ENCODE results near the gene RAB1B.

Gene RAB1B

DNA sequence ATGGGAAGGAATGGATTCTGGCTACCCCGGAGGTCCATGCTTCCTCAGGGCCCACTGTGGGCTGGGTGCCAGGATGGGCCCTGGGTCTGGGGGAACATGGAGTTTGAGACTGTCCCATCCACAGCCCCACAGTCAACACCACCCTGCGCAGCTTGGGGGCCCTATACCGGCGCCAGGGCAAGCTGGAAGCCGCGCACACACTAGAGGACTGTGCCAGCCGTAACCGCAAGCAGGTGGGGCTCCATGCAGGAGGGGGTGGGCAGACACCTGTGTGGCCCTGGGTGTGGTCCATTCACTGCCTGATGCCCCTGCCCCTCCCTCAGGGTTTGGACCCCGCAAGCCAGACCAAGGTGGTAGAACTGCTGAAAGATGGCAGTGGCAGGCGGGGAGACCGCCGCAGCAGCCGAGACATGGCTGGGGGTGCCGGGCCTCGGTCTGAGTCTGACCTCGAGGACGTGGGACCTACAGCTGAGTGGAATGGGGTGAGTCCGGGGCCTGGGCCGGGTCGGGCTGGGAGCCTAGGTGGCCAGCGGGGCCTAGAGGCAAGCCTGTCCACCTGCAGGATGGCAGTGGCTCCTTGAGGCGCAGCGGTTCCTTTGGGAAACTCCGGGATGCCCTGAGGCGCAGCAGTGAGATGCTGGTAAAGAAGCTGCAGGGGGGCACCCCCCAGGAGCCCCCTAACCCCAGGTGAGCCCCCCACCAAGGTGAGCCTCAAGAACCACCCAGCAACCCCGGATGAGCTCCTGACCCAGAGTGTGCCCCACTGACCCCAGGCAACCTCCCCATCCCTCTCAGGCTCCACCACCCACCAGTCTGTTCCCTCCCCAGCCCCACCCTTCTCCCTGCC is 2.7 kb upstream of the RAB1B start:
- Histone ChIP-seq H3K36me3 (ENCODE audit: control insufficient read depth in 2 of 2, insufficient read depth in 2 of 2, low read length in 2 of 2) (peaks cover 0 to 18% of the 10 kb centered on the region in 2 donors), H3K9ac (ENCODE audit: low read depth in 1 of 2, low read length in 2 of 2) (no peak overlapping the region), H3K27ac (ENCODE audit: low read depth in 2 of 2, low read length in 2 of 2) (no peak overlapping the region), H3K4me1 (ENCODE audit: control insufficient read depth in 2 of 2, insufficient read depth in 2 of 2, low read length in 2 of 2) (peaks cover 18 to 20% of the 10 kb centered on the region in 2 donors), H3K4me3 (ENCODE audit: low read length in 2 of 2) (no peak overlapping the region), H3K9me3 (ENCODE audit: control insufficient read depth in 2 of 2, low read length in 2 of 2) (no peaks in the 10 kb centered on the region), H3K27me3 (ENCODE audit: control insufficient read depth in 2 of 2, insufficient read depth in 2 of 2, low read length in 2 of 2) (no peaks in the 10 kb centered on the region)

- Histone ChIP-seq H3K4me3 (ENCODE audit: low read length in 2 of 2) (peak overlapping the region; percentile 40 to 69), H3K36me3 (ENCODE audit: control insufficient read depth in 2 of 2, insufficient read depth in 2 of 2, low read length in 2 of 2) (peaks cover 0 to 18% of the 10 kb centered on the region in 2 donors)
These were observed 1.9 kb upstream of the RAB1B start for GRCh38 chr11:66266378-66267038.

DNA sequence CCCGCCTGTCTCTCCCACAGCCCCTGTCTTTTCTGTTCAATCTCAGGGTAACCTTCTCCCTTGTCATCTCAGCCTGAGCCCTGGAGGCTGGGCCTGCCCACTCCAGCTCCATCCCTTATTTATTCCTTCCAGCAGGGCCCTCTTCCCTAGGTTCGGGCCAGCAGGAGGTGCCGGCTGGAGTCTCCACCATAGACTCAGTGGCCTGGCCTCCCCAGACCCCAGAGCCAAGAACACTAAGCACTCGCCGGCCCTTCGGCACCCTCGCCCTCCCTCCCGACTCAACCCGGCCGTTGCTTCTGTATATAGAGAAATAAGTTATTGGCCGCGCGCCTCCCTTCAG is 1.4 kb upstream of the RAB1B start:
- peaks cover 18 to 20% of the 10 kb centered on the region in 2 donors for H3K4me1 ChIP-seq (ENCODE audit: control insufficient read depth in 2 of 2, insufficient read depth in 2 of 2, low read length in 2 of 2)
- H3K36me3 ChIP-seq (ENCODE audit: control insufficient read depth in 2 of 2, insufficient read depth in 2 of 2, low read length in 2 of 2): peaks cover 3 to 22% of the 10 kb centered on the region in 2 donors
- peak overlapping the region; percentile 69 to 70 for H3K4me3 ChIP-seq (ENCODE audit: low read length in 2 of 2)
- H3K9ac ChIP-seq (ENCODE audit: low read depth in 1 of 2, low read length in 2 of 2): peak overlapping the region; percentile 14 to 49
- H3K9me3 ChIP-seq (ENCODE audit: control insufficient read depth in 2 of 2, low read length in 2 of 2): no peaks in the 10 kb centered on the region
- H3K27ac ChIP-seq (ENCODE audit: low read depth in 2 of 2, low read length in 2 of 2): peak overlapping the region; percentile 44 to 72
- no peaks in the 10 kb centered on the region for H3K27me3 ChIP-seq (ENCODE audit: control insufficient read depth in 2 of 2, insufficient read depth in 2 of 2, low read length in 2 of 2)

More at GRCh38 chr11:66266378-66267038, 1.9 kb upstream of the RAB1B start:
- H3K4me1 ChIP-seq (ENCODE audit: control insufficient read depth in 2 of 2, insufficient read depth in 2 of 2, low read length in 2 of 2): peaks cover 18 to 20% of the 10 kb centered on the region in 2 donors
- H3K9me3 ChIP-seq (ENCODE audit: control insufficient read depth in 2 of 2, low read length in 2 of 2): no peaks in the 10 kb centered on the region
- H3K9ac ChIP-seq (ENCODE audit: low read depth in 1 of 2, low read length in 2 of 2): peak overlapping the region in 1 of 2 donors; percentile 14
- no peaks in the 10 kb centered on the region for H3K27me3 ChIP-seq (ENCODE audit: control insufficient read depth in 2 of 2, insufficient read depth in 2 of 2, low read length in 2 of 2)
- H3K27ac ChIP-seq (ENCODE audit: low read depth in 2 of 2, low read length in 2 of 2): peak overlapping the region in 1 of 2 donors; percentile 72

DNA sequence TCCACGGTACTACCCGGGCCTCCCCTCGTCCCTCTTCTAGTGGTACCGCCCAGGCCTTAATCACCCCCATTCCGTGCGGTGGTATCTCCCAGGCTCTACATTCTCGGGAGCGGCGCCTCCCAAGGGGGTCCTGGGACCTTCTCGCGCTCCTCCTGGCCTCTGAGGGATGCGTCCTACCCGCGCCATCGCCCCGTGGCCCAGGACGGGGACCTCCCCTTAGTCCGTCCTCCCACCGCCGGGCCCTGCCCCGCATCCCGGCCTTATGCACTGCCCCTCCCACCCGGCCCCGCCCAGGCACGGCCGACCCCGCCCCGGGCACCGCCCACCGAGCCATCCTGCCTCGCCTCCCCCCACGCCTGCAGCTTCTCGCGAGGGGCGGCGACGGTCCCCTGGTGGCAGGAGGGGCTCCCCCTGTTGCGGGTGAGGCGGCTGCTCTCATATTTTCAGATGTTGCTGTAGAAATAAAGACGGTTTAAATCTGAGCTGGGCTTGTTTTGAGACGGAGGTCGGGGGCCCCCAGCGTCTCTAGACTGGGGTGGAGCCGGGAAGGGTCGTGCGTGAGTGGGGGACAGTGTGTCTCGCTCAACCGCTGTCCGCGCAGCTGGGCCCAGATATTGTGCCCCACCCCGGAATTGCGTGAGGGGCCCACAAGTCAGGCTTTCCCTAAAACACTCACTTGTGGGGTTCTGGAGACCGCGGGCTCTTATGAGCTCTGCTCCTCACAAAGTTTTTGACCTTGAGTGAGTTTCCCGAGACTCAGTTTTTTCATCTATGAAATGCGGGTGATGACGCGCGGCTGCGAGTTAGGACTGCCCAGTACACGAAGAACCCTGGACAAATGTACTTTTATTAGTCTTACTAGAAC is 828 bp upstream of the RAB1B start:
- H3K36me3 ChIP-seq (ENCODE audit: control insufficient read depth in 2 of 2, insufficient read depth in 2 of 2, low read length in 2 of 2): peaks cover 9 to 25% of the 10 kb centered on the region in 2 donors
- peak overlapping the region; percentile 94 to 95 for H3K27ac ChIP-seq (ENCODE audit: low read depth in 2 of 2, low read length in 2 of 2)
- peaks cover 18 to 20% of the 10 kb centered on the region in 2 donors for H3K4me1 ChIP-seq (ENCODE audit: control insufficient read depth in 2 of 2, insufficient read depth in 2 of 2, low read length in 2 of 2)

DNA sequence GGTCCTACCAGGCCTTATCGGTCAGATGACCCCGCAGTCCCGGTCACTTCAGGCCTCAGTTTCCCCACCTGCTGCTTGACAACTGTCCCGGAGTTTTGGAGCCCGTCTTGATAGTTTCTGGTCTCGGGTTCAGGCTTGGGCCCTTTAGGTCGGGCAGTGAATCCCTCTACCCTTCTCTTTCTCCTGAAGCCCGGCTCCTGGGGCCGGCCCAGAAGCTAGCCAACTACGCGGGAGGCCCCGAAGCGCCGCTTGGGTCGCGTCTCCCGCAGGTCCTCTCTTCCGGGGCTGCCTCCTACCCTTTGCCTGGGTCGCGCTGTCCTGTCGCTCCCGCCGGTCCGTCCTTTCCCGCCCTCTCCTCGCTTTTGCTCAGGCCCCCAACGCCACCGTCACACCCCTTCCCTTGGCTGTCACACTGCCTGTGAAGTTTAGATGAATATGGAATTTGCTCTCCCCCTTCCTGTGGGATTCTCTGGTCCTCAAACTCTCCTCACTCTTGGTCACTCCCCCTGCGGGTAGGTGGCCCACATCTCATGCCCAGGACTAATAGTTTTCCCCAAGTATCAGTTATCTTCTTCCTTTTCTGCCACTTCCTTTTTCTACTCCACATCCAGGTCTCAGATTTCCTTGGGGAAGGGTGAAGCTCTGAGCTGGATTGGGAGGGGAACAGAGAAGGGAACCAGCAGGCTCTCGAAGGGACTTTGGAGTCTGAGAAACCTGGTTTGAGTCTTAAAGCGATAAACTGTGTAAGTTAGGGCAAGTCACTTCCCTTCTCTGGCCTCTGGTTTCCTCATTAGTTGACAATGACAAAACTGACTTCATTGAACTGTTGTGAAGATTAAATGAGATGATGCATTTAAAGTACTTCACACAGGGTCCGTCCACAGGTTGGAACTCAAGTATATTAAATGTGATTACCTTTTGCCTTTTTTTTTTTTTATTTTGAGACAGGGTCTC is 790 bp downstream of the RAB1B start:
- Histone ChIP-seq H3K4me1 (ENCODE audit: control insufficient read depth in 2 of 2, insufficient read depth in 2 of 2, low read length in 2 of 2) (peaks cover 18 to 20% of the 10 kb centered on the region in 2 donors), H3K36me3 (ENCODE audit: control insufficient read depth in 2 of 2, insufficient read depth in 2 of 2, low read length in 2 of 2) (peaks cover 26 to 34% of the 10 kb centered on the region in 2 donors), H3K4me3 (ENCODE audit: low read length in 2 of 2) (peak overlapping the region; percentile 95 to 96), H3K27ac (ENCODE audit: low read depth in 2 of 2, low read length in 2 of 2) (peak overlapping the region; percentile 94 to 95), H3K9ac (ENCODE audit: low read depth in 1 of 2, low read length in 2 of 2) (peak overlapping the region; percentile 93 to 96), H3K27me3 (ENCODE audit: control insufficient read depth in 2 of 2, insufficient read depth in 2 of 2, low read length in 2 of 2) (no peaks in the 10 kb centered on the region), H3K9me3 (ENCODE audit: control insufficient read depth in 2 of 2, low read length in 2 of 2) (no peaks in the 10 kb centered on the region)

More for the DNA sequence above, 828 bp upstream of the RAB1B start:
- Histone ChIP-seq H3K9ac (ENCODE audit: low read depth in 1 of 2, low read length in 2 of 2) (peak overlapping the region; percentile 87 to 93), H3K9me3 (ENCODE audit: control insufficient read depth in 2 of 2, low read length in 2 of 2) (no peaks in the 10 kb centered on the region), H3K4me3 (ENCODE audit: low read length in 2 of 2) (peak overlapping the region; percentile 95 to 96), H3K27me3 (ENCODE audit: control insufficient read depth in 2 of 2, insufficient read depth in 2 of 2, low read length in 2 of 2) (no peaks in the 10 kb centered on the region)

GRCh38 chr11:66271816-66272215 is 3.4 kb downstream of the RAB1B start:
- H3K27ac ChIP-seq (ENCODE audit: low read depth in 2 of 2, low read length in 2 of 2): no peak overlapping the region
- H3K36me3 ChIP-seq (ENCODE audit: control insufficient read depth in 2 of 2, insufficient read depth in 2 of 2, low read length in 2 of 2): peaks cover 41 to 48% of the 10 kb centered on the region in 2 donors
- no peak overlapping the region for H3K4me3 ChIP-seq (ENCODE audit: low read length in 2 of 2)
- peaks cover 15% of the 10 kb centered on the region in 2 donors for H3K4me1 ChIP-seq (ENCODE audit: control insufficient read depth in 2 of 2, insufficient read depth in 2 of 2, low read length in 2 of 2)
- H3K27me3 ChIP-seq (ENCODE audit: control insufficient read depth in 2 of 2, insufficient read depth in 2 of 2, low read length in 2 of 2): no peaks in the 10 kb centered on the region
- H3K9me3 ChIP-seq (ENCODE audit: control insufficient read depth in 2 of 2, low read length in 2 of 2): no peaks in the 10 kb centered on the region
- no peak overlapping the region for H3K9ac ChIP-seq (ENCODE audit: low read depth in 1 of 2, low read length in 2 of 2)

- Histone ChIP-seq H3K36me3 (ENCODE audit: control insufficient read depth in 2 of 2, insufficient read depth in 2 of 2, low read length in 2 of 2) (peaks cover 41 to 48% of the 10 kb centered on the region in 2 donors), H3K9me3 (ENCODE audit: control insufficient read depth in 2 of 2, low read length in 2 of 2) (no peaks in the 10 kb centered on the region), H3K9ac (ENCODE audit: low read depth in 1 of 2, low read length in 2 of 2) (no peak overlapping the region), H3K27ac (ENCODE audit: low read depth in 2 of 2, low read length in 2 of 2) (no peak overlapping the region), H3K4me3 (ENCODE audit: low read length in 2 of 2) (no peak overlapping the region), H3K4me1 (ENCODE audit: control insufficient read depth in 2 of 2, insufficient read depth in 2 of 2, low read length in 2 of 2) (peaks cover 10 to 16% of the 10 kb centered on the region in 2 donors), H3K27me3 (ENCODE audit: control insufficient read depth in 2 of 2, insufficient read depth in 2 of 2, low read length in 2 of 2) (no peaks in the 10 kb centered on the region)
These were observed 4.2 kb downstream of the RAB1B start for GRCh38 chr11:66272596-66272995.

- Histone ChIP-seq H3K4me3 (ENCODE audit: low read length in 2 of 2) (no peak overlapping the region), H3K9ac (ENCODE audit: low read depth in 1 of 2, low read length in 2 of 2) (no peak overlapping the region), H3K9me3 (ENCODE audit: control insufficient read depth in 2 of 2, low read length in 2 of 2) (no peaks in the 10 kb centered on the region), H3K36me3 (ENCODE audit: control insufficient read depth in 2 of 2, insufficient read depth in 2 of 2, low read length in 2 of 2) (peaks cover 41 to 48% of the 10 kb centered on the region in 2 donors), H3K4me1 (ENCODE audit: control insufficient read depth in 2 of 2, insufficient read depth in 2 of 2, low read length in 2 of 2) (peaks cover 8 to 12% of the 10 kb centered on the region in 2 donors), H3K27me3 (ENCODE audit: control insufficient read depth in 2 of 2, insufficient read depth in 2 of 2, low read length in 2 of 2) (no peaks in the 10 kb centered on the region), H3K27ac (ENCODE audit: low read depth in 2 of 2, low read length in 2 of 2) (no peak overlapping the region)
These were observed 5.8 kb downstream of the RAB1B start for GRCh38 chr11:66274219-66274618.

DNA sequence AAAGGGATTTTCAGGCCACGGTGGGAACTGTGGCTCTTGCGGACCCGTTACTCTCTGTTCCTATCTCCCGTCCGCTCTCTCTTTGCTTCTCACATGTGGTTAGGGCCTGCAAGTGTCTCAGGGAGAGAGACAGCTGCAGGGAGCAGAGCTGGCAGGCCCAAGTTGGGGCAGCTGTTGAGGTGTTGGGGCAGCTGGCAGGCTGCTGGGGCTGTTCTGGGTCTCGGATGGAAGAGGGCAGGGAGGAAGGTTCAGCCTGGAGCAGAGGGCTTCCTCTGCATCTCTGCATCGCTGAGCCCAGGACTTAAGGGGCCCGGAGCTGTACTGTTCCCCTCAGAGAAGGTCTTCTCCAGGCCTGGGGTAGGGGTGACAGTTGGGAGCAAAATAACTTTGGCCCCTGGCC is 7.0 kb downstream of the RAB1B start:
- no peak overlapping the region for H3K4me3 ChIP-seq (ENCODE audit: low read length in 2 of 2)
- H3K4me1 ChIP-seq (ENCODE audit: control insufficient read depth in 2 of 2, insufficient read depth in 2 of 2, low read length in 2 of 2): peaks cover 0 to 4% of the 10 kb centered on the region in 2 donors
- no peaks in the 10 kb centered on the region for H3K27me3 ChIP-seq (ENCODE audit: control insufficient read depth in 2 of 2, insufficient read depth in 2 of 2, low read length in 2 of 2)
- no peaks in the 10 kb centered on the region for H3K9me3 ChIP-seq (ENCODE audit: control insufficient read depth in 2 of 2, low read length in 2 of 2)
- peaks cover 41 to 48% of the 10 kb centered on the region in 2 donors for H3K36me3 ChIP-seq (ENCODE audit: control insufficient read depth in 2 of 2, insufficient read depth in 2 of 2, low read length in 2 of 2)
- no peak overlapping the region for H3K9ac ChIP-seq (ENCODE audit: low read depth in 1 of 2, low read length in 2 of 2)
- no peak overlapping the region for H3K27ac ChIP-seq (ENCODE audit: low read depth in 2 of 2, low read length in 2 of 2)
